K562 (cell line): ENCODE results near the gene GAL3ST2. TPM values are rescaled to one million over a fixed set of nuclear protein-coding genes. Genes with fewer than 3 reads are reported as not detected.
A peak's percentile ranks its signal among the peaks of the same experiment; 100 is the strongest.

Experiments
- ATAC-seq: fragments of 200-7000 bp; cut with Tn5 transposase; 3 replicates; pipeline ENCODE4 v1.9.1; 2020; ENCODE audit warnings: moderate library complexity
- BruUV-seq: library from RNA; stranded (reverse); fragments of 400-500 nt; replicated peaks from 2 replicates; lab custom pipeline; 2021; lab: Mats Ljungman, UMichigan
- CTCF ChIA-PET: fragments of 300-600 bp; formaldehyde crosslinking; extraction: SDS; loops from one replicate; lab custom pipeline; 2021; ENCODE audit warnings: low intra/inter-chr PET ratio; lab: Yijun Ruan, JAX
- POLR2A ChIA-PET: fragments of 300-600, 350-650 bp; sonication (Branson Sonifier 250); formaldehyde crosslinking; extraction: SDS; loops from one replicate; lab custom pipeline; 2021; ENCODE audit warnings: antibody characterized with exemption, inconsistent platforms; lab: Yijun Ruan, JAX
- DNase-seq, 4 experiments: peaks; one replicate each; pipeline versions ENCODE4 v3.0.0 to v3.0.0-alpha.2; 2011 to 2018; ENCODE audit warnings: low spot score in 3 of 4, mixed read lengths in 3 of 4; ENCODE audit errors: extremely low read depth in 1 of 4
- FAIRE-seq: peaks from 2 replicates; lab custom pipeline; 2011; peaks lifted over from hg19 to GRCh38; lab: Jason Lieb, UNC
- H2AFZ ChIP-seq: 2 replicates; pipeline ENCODE4 v1.6.0; 2011; ENCODE audit warnings: low read depth, low read length, control low read depth, inconsistent platforms
- H3K27ac ChIP-seq: fragments of 200-600 bp; 3 replicates; pipeline ENCODE4 v1.8.0; 2011; ENCODE audit warnings: low read depth, mild to moderate bottlenecking, control low read depth, inconsistent platforms, low read length, moderate library complexity, mixed read lengths; ENCODE audit errors: extremely low read depth
- H3K27me3 ChIP-seq, 2 experiments: fragments of 300-600 bp in 1 of 2; 2 replicates in 1 of 2; 3 replicates in 1 of 2; pipeline versions ENCODE4 v1.6.0 to v1.8.0; 2011; ENCODE audit warnings: inconsistent platforms in 2 of 2, low read length in 2 of 2, mild to moderate bottlenecking in 1 of 2, mixed read lengths in 1 of 2, moderate library complexity in 1 of 2; ENCODE audit not compliant: control insufficient read depth in 2 of 2, insufficient read depth in 2 of 2
- H3K36me3 ChIP-seq: fragments of 300-600 bp; 3 replicates; pipeline ENCODE4 v1.8.0; 2011; ENCODE audit warnings: mild to moderate bottlenecking, low read length, inconsistent platforms; ENCODE audit not compliant: control insufficient read depth, insufficient read depth
- H3K4me1 ChIP-seq, 2 experiments: fragments of 200-600 bp in 1 of 2; replicated peaks in 1 of 2; 2 replicates in 1 of 2; 3 replicates in 1 of 2; pipeline versions ENCODE4 v1.5.1 to v1.8.0; 2011; ENCODE audit warnings: inconsistent platforms in 2 of 2, low read length in 2 of 2, mild to moderate bottlenecking in 1 of 2, mixed read lengths in 1 of 2, moderate library complexity in 1 of 2; ENCODE audit not compliant: control insufficient read depth in 2 of 2, insufficient read depth in 2 of 2
- H3K4me2 ChIP-seq: 2 replicates; pipeline ENCODE4 v1.6.1; 2011; ENCODE audit warnings: low read length, control low read depth, inconsistent platforms, mixed read lengths; ENCODE audit not compliant: insufficient read depth
- H3K4me3 ChIP-seq: fragments of 200-600 bp; sonication (generic), shearing (Covaris generic); 2 replicates; pipeline ENCODE4 v1.5.1; 2016; ENCODE audit warnings: control low read depth, inconsistent platforms
- H3K79me2 ChIP-seq: fragments of 200-600 bp; 3 replicates; pipeline ENCODE4 v1.8.0; 2011; ENCODE audit warnings: low read length, inconsistent platforms; ENCODE audit not compliant: control insufficient read depth, insufficient read depth
- H3K9ac ChIP-seq, 2 experiments: 2 replicates each; pipeline versions ENCODE4 v1.6.0 to v1.6.1; 2011; ENCODE audit warnings: low read depth in 2 of 2, low read length in 2 of 2, control low read depth in 1 of 2, inconsistent platforms in 1 of 2, mild to moderate bottlenecking in 1 of 2, mixed read lengths in 1 of 2; ENCODE audit not compliant: insufficient read depth in 1 of 2
- H3K9me1 ChIP-seq: one replicate; pipeline ENCODE4 v1.6.0; 2011; ENCODE audit warnings: inconsistent platforms, mild to moderate bottlenecking, low read length, moderate library complexity; ENCODE audit not compliant: control insufficient read depth, insufficient read depth
- H3K9me3 ChIP-seq: replicated peaks from 2 replicates; pipeline ENCODE4 v1.5.1; 2011; ENCODE audit warnings: low read depth, low read length, inconsistent platforms; ENCODE audit not compliant: control insufficient read depth, insufficient read depth
- H4K20me1 ChIP-seq: replicated peaks from 2 replicates; pipeline ENCODE4 v1.6.1; 2011; ENCODE audit warnings: low read length, inconsistent platforms, mixed read lengths; ENCODE audit not compliant: control insufficient read depth, insufficient read depth
- KDM2B ChIP-seq: fragments of 250-450 bp; sonication (Bioruptor Pico); IDR thresholded peaks from 2 replicates; pipeline ENCODE4 v1.8.0; 2021; ENCODE audit warnings: mild to moderate bottlenecking, moderate library complexity
- MCM5 ChIP-seq: fragments of 450-650 bp; IDR thresholded peaks from 2 replicates; pipeline ENCODE4 v1.6.1; 2016; ENCODE audit warnings: low read depth
- NCOA1 ChIP-seq: fragments of 450-650 bp; IDR thresholded peaks from 2 replicates; pipeline ENCODE4 v1.6.1; 2016; ENCODE audit warnings: low read depth
- NFATC3 ChIP-seq: fragments of 450-650 bp; IDR thresholded peaks from 2 replicates; pipeline ENCODE4 v1.6.1; 2017; ENCODE audit warnings: mild to moderate bottlenecking
- PCBP2 ChIP-seq: fragments of 200-400 bp; formaldehyde crosslinking; IDR thresholded peaks from 2 replicates; pipeline ENCODE4 v1.6.1; 2018; ENCODE audit warnings: low read length, low read depth, mild to moderate bottlenecking, moderate library complexity; ENCODE audit not compliant: poor library complexity, severe bottlenecking
- POLR2AphosphoS2 ChIP-seq: IDR thresholded peaks from 2 replicates; pipeline ENCODE4 v1.6.1; 2012; ENCODE audit warnings: low read length, improper control_type of control experiment
- RUNX1 ChIP-seq: sonication (generic); IDR thresholded peaks from 2 replicates; pipeline ENCODE4 v1.6.1; 2016; ENCODE audit warnings: antibody characterized with exemption, low read depth
- U2AF1 ChIP-seq: fragments of 200-400 bp; formaldehyde crosslinking; optimal IDR thresholded peaks from 2 replicates; pipeline ENCODE3; 2017; ENCODE audit warnings: mild to moderate bottlenecking, low read depth, low read length, moderate library complexity
- VEZF1 ChIP-seq: fragments of 200-800 bp; sonication (Bioruptor generic); IDR thresholded peaks from 2 replicates; pipeline ENCODE4 v1.6.1; 2017; ENCODE audit warnings: missing genetic modification characterization, missing compliant biosample characterization
- ZBTB5 ChIP-seq: fragments of 450-650 bp; IDR thresholded peaks from 2 replicates; pipeline ENCODE4 v1.6.1; 2017; ENCODE audit warnings: antibody characterized with exemption
- ZNF584 ChIP-seq: fragments of 200-800 bp; sonication (Bioruptor generic); IDR thresholded peaks from 2 replicates; pipeline ENCODE4 v1.6.1; 2016; ENCODE audit warnings: low read depth, mild to moderate bottlenecking, missing genetic modification characterization, missing compliant biosample characterization
- WGBS: fragments of 100-300 bp; shearing (Covaris generic); methylation state at CpG from one replicate; pipeline ENCODE4 v1.1.6; 2016; ENCODE audit warnings: low coverage, mixed read lengths; ENCODE audit not compliant: insufficient coverage; ENCODE audit errors: missing lambda C conversion rate; 5-methylcytosine and 5-hydroxymethylcytosine counted together
- in situ Hi-C: fragments of 300-500 bp; cut with MboI; formaldehyde crosslinking; loops from 4 replicates; pipeline ENCODE4 v1.15.0; 2018; ENCODE audit warnings: inconsistent platforms, mixed read lengths
- intact Hi-C: fragments of 100-400 bp; cut with micrococcal nuclease; formaldehyde crosslinking; loops from 2 replicates; pipeline ENCODE4 v1.14.2; 2022
- polyA plus RNA-seq, 8 experiments: library from polyadenylated mRNA; depleted of rRNA in 4 of 8; stranded (reverse) in 5 of 8; unstranded in 3 of 8; fragments of >200 nt; fragmentation: Nextera tagmentation in 2 of 8; fragmentation: Illumina TruSeq in 1 of 8; extraction: Ambion mirVana in 2 of 8; extraction: Trizol in 1 of 8; gene quantifications; 2 replicates each; pipeline versions ENCODE4 v1.2.1 to v1.2.3, GENCODE V29; 2011 to 2014; ENCODE audit warnings: inconsistent platforms in 1 of 8, missing spikeins in 1 of 8
- total RNA-seq, 7 experiments: library from RNA; depleted of rRNA in 6 of 7; stranded (reverse); fragments of >200 nt in 6 of 7; fragmentation: Illumina TruSeq in 2 of 7; extraction: Trizol in 2 of 7; gene quantifications; 2 replicates each; pipeline versions ENCODE4 v1.2.1 to v1.2.3, GENCODE V29; 2011 to 2021; ENCODE audit warnings: low replicate concordance in 1 of 7
- TF ChIP-seq, protein P1 (sequence below): IDR thresholded peaks from 2 replicates; pipeline ENCODE4 v1.6.1; 2011; ENCODE audit not compliant: insufficient read length; ENCODE audit errors: extremely low read depth
- TF ChIP-seq, protein P2 (sequence below): fragments of 250-450 bp; sonication (Bioruptor Pico); IDR thresholded peaks from 2 replicates; pipeline ENCODE4 v1.4.0; 2020
- TF ChIP-seq, protein P3 (sequence below): sonication (generic); formaldehyde crosslinking; IDR thresholded peaks from 2 replicates; pipeline ENCODE4 v1.8.1; 2022; ENCODE audit warnings: missing genetic modification reagents

The GAL3ST2 gene
- total and polyA plus RNA-seq, 9 of the 15 experiments (the other 6 are each of a cell fraction or from before 2014, with no cell fraction given): 0.42 TPM; not detected in 8

DNA sequence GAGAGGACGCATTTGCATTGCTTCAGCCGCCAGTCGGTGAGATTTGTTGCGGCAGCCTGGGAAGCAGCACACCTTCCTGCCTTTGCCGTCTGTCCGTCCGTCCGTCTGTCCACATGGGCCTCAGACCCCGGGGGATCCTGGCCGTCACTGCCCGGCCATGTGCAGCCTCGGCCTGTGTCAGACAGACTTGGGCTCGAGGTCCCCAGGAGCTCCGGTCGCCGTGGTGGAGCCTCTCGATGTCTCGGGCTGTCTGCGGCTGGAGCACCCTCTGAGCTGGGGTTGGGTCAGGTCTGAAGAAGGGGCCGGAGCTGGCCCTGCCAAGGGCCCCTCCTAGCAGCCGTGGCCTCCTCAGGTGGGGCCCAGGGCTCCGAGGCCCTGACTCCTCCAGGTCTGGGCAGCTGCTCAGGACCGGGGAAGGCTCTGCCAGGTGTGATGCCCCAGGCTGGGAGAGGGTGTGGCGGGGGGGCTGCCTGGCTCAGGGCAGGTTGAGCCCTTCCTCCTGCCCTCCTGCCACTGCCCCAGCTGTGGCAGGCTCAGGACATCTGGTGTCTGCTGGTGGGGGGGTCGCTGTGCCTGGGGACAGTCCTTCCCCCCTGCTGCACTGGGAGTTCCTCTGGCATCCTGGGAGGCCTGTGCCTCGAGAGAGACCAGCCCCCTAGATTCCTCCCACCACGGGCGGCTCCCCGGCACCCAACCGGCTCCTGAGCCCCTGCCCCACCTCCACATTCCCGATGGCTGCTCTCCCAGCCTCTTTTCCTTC, 44.2 kb downstream of the GAL3ST2 start:
- Histone ChIP-seq H3K9me1 (no peaks in the 10 kb centered on the region), H3K4me1 (peaks cover 8 to 57% of the 10 kb centered on the region in 2 experiments; a peak in 4 of 5 replicates), H3K4me3 (no peak overlapping the region), H3K9ac (no peak overlapping the region), H3K36me3 (no peaks in the 10 kb centered on the region), H3K79me2 (no peaks in the 10 kb centered on the region), H3K4me2 (no peak overlapping the region), H3K9me3 (0 out of 2 replicates have a peak, but pooled peaks cover 3% of the 10 kb centered on the region), H3K27ac (no peak overlapping the region), H2AFZ (peak overlapping the region; percentile 45; the same call in 1 of the 2 replicates), H3K27me3 (no peaks in the 10 kb centered on the region), H4K20me1 (no peaks in the 10 kb centered on the region)
- WGBS: 66% methylated on average over 14 of the region's 31 CpGs
- in situ Hi-C loops (no loop called here), intact Hi-C loops (no loop called here)
- no peak for ATAC-seq
- FAIRE-seq: no peak
- ChIA-PET POLR2A (interaction anchor here (0.6 kb wide), 1 partner anchor 1043 kb away, joined by 3 read pairs; no protein-coding TSS in a partner anchor), CTCF (no interaction called here)
- no TSS peak for BruUV-seq
- no peak for DNase-seq
- TF ChIP-seq MCM5: no peak
- TF ChIP-seq PCBP2: no peak
- TF ChIP-seq POLR2AphosphoS2: no peak
- no peak for TF ChIP-seq KDM2B (CRISPR knock-in tag)
- TF ChIP-seq ZNF584 (CRISPR knock-in tag): no peak
- TF ChIP-seq, protein P1, sequence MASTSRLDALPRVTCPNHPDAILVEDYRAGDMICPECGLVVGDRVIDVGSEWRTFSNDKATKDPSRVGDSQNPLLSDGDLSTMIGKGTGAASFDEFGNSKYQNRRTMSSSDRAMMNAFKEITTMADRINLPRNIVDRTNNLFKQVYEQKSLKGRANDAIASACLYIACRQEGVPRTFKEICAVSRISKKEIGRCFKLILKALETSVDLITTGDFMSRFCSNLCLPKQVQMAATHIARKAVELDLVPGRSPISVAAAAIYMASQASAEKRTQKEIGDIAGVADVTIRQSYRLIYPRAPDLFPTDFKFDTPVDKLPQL: no peak
- no peak for TF ChIP-seq U2AF1
- TF ChIP-seq ZBTB5: no peak
- no peak for TF ChIP-seq RUNX1
- TF ChIP-seq, protein P2, sequence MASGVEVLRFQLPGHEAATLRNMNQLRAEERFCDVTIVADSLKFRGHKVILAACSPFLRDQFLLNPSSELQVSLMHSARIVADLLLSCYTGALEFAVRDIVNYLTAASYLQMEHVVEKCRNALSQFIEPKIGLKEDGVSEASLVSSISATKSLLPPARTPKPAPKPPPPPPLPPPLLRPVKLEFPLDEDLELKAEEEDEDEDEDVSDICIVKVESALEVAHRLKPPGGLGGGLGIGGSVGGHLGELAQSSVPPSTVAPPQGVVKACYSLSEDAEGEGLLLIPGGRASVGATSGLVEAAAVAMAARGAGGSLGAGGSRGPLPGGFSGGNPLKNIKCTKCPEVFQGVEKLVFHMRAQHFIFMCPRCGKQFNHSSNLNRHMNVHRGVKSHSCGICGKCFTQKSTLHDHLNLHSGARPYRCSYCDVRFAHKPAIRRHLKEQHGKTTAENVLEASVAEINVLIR (CRISPR knock-in tag): no peak
- TF ChIP-seq NFATC3: no peak
- TF ChIP-seq VEZF1 (CRISPR knock-in tag): no peak
- TF ChIP-seq NCOA1: no peak
- TF ChIP-seq, protein P3, sequence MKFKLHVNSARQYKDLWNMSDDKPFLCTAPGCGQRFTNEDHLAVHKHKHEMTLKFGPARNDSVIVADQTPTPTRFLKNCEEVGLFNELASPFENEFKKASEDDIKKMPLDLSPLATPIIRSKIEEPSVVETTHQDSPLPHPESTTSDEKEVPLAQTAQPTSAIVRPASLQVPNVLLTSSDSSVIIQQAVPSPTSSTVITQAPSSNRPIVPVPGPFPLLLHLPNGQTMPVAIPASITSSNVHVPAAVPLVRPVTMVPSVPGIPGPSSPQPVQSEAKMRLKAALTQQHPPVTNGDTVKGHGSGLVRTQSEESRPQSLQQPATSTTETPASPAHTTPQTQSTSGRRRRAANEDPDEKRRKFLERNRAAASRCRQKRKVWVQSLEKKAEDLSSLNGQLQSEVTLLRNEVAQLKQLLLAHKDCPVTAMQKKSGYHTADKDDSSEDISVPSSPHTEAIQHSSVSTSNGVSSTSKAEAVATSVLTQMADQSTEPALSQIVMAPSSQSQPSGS (CRISPR knock-in tag): no peak
